ENCODE data around the gene PTGER1. TPM values are rescaled to one million over a fixed set of nuclear protein-coding genes. Genes with fewer than 3 reads are reported as not detected.

The PTGER1 gene
- total and polyA plus RNA-seq, 4 donors = 0.15 to 0.42 (median 0.22) TPM; not detected in 1

DNA sequence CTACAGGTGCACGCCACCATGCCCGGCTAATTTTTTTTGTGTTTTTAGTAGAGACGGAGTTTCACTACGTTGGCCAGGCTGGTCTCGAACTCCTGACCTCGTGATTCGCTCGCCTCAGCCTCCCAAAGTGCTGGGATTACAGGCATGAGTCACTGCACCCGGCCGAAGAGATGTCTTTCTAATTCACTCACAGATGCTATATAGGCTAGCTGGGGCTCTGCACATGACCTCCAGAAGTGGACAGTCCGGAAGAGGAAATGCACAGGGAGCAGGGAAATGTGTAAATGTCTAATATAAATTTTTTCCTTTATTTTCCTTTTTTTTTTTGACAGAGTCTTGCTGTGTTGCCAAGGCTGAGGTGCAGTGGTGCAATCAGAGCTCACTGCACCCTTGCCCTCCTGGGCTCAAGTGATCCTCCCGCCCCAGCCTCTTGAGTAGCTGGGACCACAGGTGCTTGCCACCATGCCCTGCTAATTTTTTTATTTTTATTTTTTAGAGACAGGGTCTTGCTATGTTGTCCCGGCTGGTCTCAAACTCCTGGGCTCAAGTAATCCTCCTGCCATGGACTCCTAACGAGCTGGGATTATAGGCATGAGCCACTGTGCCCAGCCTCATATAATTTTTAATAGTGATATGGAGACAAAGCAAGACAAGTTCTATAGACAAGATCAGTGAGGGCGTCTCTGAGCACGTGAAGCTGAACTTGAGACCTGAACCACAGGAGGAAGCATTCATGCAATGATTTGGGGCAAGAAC lies 12.4 kb upstream of the PTGER1 start:
- H3K4me1 ChIP-seq (ENCODE audit: control insufficient read depth in 4 of 4, insufficient read depth in 4 of 4, low read length in 3 of 4) = no peaks in the 10 kb centered on the region
- TF ChIP-seq SP1 (IDR thresholded peaks at IDR 0.05) (no peak), RXRA (IDR thresholded peaks at IDR 0.05) (no peak), YY1 (IDR thresholded peaks at IDR 0.05) (no peak), FOXA2 (IDR thresholded peaks at IDR 0.05) (no peak), TAF1 (conservative IDR thresholded peaks at IDR 0.05) (no peak), GABPA (IDR thresholded peaks at IDR 0.05 in 1 of 2, conservative IDR thresholded peaks at IDR 0.05 in 1 of 2) (no peak), HNF4A (conservative IDR thresholded peaks at IDR 0.05) (no peak), FOXA1 (IDR thresholded peaks at IDR 0.05) (no peak)
- TF ChIP-seq, protein P1, sequence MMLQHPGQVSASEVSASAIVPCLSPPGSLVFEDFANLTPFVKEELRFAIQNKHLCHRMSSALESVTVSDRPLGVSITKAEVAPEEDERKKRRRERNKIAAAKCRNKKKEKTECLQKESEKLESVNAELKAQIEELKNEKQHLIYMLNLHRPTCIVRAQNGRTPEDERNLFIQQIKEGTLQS (IDR thresholded peaks at IDR 0.05) = no peak
- TF ChIP-seq, protein P2, sequence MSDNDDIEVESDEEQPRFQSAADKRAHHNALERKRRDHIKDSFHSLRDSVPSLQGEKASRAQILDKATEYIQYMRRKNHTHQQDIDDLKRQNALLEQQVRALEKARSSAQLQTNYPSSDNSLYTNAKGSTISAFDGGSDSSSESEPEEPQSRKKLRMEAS (IDR thresholded peaks at IDR 0.05) = no peak
- TF ChIP-seq, protein P3, sequence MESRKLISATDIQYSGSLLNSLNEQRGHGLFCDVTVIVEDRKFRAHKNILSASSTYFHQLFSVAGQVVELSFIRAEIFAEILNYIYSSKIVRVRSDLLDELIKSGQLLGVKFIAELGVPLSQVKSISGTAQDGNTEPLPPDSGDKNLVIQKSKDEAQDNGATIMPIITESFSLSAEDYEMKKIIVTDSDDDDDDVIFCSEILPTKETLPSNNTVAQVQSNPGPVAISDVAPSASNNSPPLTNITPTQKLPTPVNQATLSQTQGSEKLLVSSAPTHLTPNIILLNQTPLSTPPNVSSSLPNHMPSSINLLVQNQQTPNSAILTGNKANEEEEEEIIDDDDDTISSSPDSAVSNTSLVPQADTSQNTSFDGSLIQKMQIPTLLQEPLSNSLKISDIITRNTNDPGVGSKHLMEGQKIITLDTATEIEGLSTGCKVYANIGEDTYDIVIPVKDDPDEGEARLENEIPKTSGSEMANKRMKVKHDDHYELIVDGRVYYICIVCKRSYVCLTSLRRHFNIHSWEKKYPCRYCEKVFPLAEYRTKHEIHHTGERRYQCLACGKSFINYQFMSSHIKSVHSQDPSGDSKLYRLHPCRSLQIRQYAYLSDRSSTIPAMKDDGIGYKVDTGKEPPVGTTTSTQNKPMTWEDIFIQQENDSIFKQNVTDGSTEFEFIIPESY (IDR thresholded peaks at IDR 0.05) = no peak
- TF ChIP-seq, protein P4, sequence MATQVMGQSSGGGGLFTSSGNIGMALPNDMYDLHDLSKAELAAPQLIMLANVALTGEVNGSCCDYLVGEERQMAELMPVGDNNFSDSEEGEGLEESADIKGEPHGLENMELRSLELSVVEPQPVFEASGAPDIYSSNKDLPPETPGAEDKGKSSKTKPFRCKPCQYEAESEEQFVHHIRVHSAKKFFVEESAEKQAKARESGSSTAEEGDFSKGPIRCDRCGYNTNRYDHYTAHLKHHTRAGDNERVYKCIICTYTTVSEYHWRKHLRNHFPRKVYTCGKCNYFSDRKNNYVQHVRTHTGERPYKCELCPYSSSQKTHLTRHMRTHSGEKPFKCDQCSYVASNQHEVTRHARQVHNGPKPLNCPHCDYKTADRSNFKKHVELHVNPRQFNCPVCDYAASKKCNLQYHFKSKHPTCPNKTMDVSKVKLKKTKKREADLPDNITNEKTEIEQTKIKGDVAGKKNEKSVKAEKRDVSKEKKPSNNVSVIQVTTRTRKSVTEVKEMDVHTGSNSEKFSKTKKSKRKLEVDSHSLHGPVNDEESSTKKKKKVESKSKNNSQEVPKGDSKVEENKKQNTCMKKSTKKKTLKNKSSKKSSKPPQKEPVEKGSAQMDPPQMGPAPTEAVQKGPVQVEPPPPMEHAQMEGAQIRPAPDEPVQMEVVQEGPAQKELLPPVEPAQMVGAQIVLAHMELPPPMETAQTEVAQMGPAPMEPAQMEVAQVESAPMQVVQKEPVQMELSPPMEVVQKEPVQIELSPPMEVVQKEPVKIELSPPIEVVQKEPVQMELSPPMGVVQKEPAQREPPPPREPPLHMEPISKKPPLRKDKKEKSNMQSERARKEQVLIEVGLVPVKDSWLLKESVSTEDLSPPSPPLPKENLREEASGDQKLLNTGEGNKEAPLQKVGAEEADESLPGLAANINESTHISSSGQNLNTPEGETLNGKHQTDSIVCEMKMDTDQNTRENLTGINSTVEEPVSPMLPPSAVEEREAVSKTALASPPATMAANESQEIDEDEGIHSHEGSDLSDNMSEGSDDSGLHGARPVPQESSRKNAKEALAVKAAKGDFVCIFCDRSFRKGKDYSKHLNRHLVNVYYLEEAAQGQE (IDR thresholded peaks at IDR 0.05) = no peak
- DNase-seq (ENCODE audit: low spot score) = no peak
- no peak overlapping the region for H3K4me3 ChIP-seq (ENCODE audit: low read depth in 1 of 3, low read length in 3 of 3)
- 95% methylated on average over 16 of the region's 16 CpGs for WGBS
- H3K36me3 ChIP-seq (ENCODE audit: control insufficient read depth in 4 of 4, insufficient read depth in 3 of 4, low read depth in 1 of 4, low read length in 3 of 4) = peaks cover 2 to 8% (median 5%) of the 10 kb centered on the region in 4 donors
- no peaks in the 10 kb centered on the region for H3K27me3 ChIP-seq (ENCODE audit: control insufficient read depth in 4 of 4, insufficient read depth in 4 of 4, low read length in 3 of 4)
- H3K27ac ChIP-seq (ENCODE audit: low read depth in 1 of 2, low read length in 2 of 2) = no peak overlapping the region
- H3K9ac ChIP-seq (ENCODE audit: low read depth in 1 of 2, low read length in 2 of 2) = no peak overlapping the region
- no peaks in the 10 kb centered on the region for H3K9me3 ChIP-seq (ENCODE audit: control insufficient read depth in 4 of 4, low read length in 3 of 4)

DNA sequence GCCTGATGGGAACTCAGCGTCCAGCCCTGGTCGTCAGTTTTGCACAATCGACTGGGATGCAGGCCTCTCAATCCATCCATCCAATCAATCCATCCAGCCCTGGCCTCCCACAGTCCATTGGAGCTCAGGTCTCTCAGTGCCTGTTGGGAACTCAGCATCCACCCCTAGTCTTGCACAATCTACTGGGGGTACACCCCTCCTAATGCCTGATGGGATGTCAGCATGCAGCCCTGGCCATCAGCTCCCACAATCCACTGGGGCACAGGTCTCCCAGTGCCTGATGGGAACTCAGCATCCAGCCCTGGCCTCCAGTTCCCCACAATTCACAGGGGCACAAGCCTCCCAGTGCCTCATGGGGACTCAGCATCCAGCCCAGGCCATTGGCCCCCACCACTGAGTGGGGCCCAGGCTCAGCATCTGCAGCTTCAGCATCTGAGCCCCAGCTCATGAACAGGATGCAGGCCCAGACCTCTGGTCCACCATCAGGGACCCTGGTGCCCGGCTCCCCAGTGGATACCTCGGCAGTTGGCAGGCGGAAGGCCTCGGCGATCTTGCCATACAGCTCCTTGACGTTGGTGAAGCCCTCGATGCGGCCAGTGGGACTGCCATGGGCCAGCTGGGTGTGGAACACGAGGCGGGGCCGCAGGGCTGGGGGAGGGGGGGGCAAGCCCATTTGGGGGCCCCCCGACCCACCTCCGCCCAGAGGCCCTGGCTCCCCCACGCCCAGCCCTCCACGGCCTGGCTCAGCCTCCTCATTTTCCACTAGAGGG lies 7.2 kb upstream of the PTGER1 start:
- 96% methylated on average over 18 of the region's 18 CpGs for WGBS
- Histone ChIP-seq H3K9me3 (ENCODE audit: control insufficient read depth in 4 of 4, low read length in 3 of 4) (no peaks in the 10 kb centered on the region), H3K9ac (ENCODE audit: low read depth in 1 of 2, low read length in 2 of 2) (no peak overlapping the region), H3K27ac (ENCODE audit: low read depth in 1 of 2, low read length in 2 of 2) (no peak overlapping the region), H3K36me3 (ENCODE audit: control insufficient read depth in 4 of 4, insufficient read depth in 3 of 4, low read depth in 1 of 4, low read length in 3 of 4) (peaks cover 3 to 16% (median 5%) of the 10 kb centered on the region in 4 donors), H3K4me1 (ENCODE audit: control insufficient read depth in 4 of 4, insufficient read depth in 4 of 4, low read length in 3 of 4) (no peaks in the 10 kb centered on the region), H3K4me3 (ENCODE audit: low read depth in 1 of 3, low read length in 3 of 3) (no peak overlapping the region), H3K27me3 (ENCODE audit: control insufficient read depth in 4 of 4, insufficient read depth in 4 of 4, low read length in 3 of 4) (no peaks in the 10 kb centered on the region)
- DNase-seq (ENCODE audit: low spot score) = no peak
- TF ChIP-seq, protein P4 (IDR thresholded peaks at IDR 0.05) = no peak
- TF ChIP-seq GABPA (IDR thresholded peaks at IDR 0.05 in 1 of 2, conservative IDR thresholded peaks at IDR 0.05 in 1 of 2) (no peak), NR2F2 (IDR thresholded peaks at IDR 0.05) (no peak), FOXA2 (IDR thresholded peaks at IDR 0.05) (no peak), FOXA1 (IDR thresholded peaks at IDR 0.05) (no peak), RXRA (IDR thresholded peaks at IDR 0.05) (no peak), RAD21 (IDR thresholded peaks at IDR 0.05) (no peak), YY1 (IDR thresholded peaks at IDR 0.05) (no peak), EGR1 (IDR thresholded peaks at IDR 0.05; ENCODE audit: low read depth in 2 of 2) (no peak), JUND (IDR thresholded peaks at IDR 0.05) (no peak)
- TF ChIP-seq, protein P1 (IDR thresholded peaks at IDR 0.05) = no peak
- TF ChIP-seq, protein P5, sequence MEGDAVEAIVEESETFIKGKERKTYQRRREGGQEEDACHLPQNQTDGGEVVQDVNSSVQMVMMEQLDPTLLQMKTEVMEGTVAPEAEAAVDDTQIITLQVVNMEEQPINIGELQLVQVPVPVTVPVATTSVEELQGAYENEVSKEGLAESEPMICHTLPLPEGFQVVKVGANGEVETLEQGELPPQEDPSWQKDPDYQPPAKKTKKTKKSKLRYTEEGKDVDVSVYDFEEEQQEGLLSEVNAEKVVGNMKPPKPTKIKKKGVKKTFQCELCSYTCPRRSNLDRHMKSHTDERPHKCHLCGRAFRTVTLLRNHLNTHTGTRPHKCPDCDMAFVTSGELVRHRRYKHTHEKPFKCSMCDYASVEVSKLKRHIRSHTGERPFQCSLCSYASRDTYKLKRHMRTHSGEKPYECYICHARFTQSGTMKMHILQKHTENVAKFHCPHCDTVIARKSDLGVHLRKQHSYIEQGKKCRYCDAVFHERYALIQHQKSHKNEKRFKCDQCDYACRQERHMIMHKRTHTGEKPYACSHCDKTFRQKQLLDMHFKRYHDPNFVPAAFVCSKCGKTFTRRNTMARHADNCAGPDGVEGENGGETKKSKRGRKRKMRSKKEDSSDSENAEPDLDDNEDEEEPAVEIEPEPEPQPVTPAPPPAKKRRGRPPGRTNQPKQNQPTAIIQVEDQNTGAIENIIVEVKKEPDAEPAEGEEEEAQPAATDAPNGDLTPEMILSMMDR (IDR thresholded peaks at IDR 0.05; ENCODE audit: low read depth, low read length, missing input control) = no peak
- TF ChIP-seq, protein P2 (IDR thresholded peaks at IDR 0.05) = no peak

Data from liver (tissue), 9 donors.